ENCODE data around the gene RPL22L1. TPM values are rescaled to one million over a fixed set of nuclear protein-coding genes. Genes with fewer than 3 reads are reported as not detected.
"Not testable (repeated sequence)": the region's sequence is repeated elsewhere in the genome, so short reads cannot be mapped to it uniquely, and the experiment has no call there.

RPL22L1 gene
- total RNA-seq, result 32.0 TPM

GRCh38 chr3:170869645-170870593, at the start of gene RPL22L1:
TSS of gene RPL22L1 (minus strand) at chr3:170870195. CDS start at chr3:170870167, 28 bp downstream.
- peak; percentile 98 for DNase-seq

- DNase-seq, result no peak
Observed at GRCh38 chr3:170918715-170919114, 48.7 kb upstream of the RPL22L1 start.

- DNase-seq, result no peak
Observed at GRCh38 chr3:170914690-170915089, 44.7 kb upstream of the RPL22L1 start.

- DNase-seq, result no peak
Observed at GRCh38 chr3:170914212-170914611, 44.2 kb upstream of the RPL22L1 start.

GRCh38 chr3:170911051-170911450, 41.1 kb upstream of the RPL22L1 start:
- DNase-seq, result no peak

GRCh38 chr3:170910542-170910941, 40.5 kb upstream of the RPL22L1 start:
- no peak for DNase-seq

GRCh38 chr3:170909129-170909903, 39.3 kb upstream of the RPL22L1 start:
- peak; percentile 3 for DNase-seq

- DNase-seq, result peak; percentile 96
Observed at GRCh38 chr3:170908235-170909116, 38.5 kb upstream of the RPL22L1 start, which contains the start of gene EIF5A2. TSS of gene EIF5A2 (minus strand) at chr3:170908637. CDS start at chr3:170907806, 831 bp downstream.

- DNase-seq, result peak; percentile 31
Observed at GRCh38 chr3:170907637-170908234, 37.7 kb upstream of the RPL22L1 start.

- no peak for DNase-seq
Observed at GRCh38 chr3:170905862-170906261, 35.9 kb upstream of the RPL22L1 start.

GRCh38 chr3:170903123-170903522, 33.1 kb upstream of the RPL22L1 start:
- DNase-seq, result no peak

- DNase-seq, result no peak
Observed at GRCh38 chr3:170899455-170899854, 29.5 kb upstream of the RPL22L1 start.

GRCh38 chr3:170897978-170898377, 28.0 kb upstream of the RPL22L1 start:
- DNase-seq, result no peak

- DNase-seq, result not testable (repeated sequence)
Observed at GRCh38 chr3:170897199-170897598, 27.2 kb upstream of the RPL22L1 start.

GRCh38 chr3:170896781-170897180, 26.8 kb upstream of the RPL22L1 start:
- no peak for DNase-seq

- DNase-seq, result not testable (repeated sequence)
Observed at GRCh38 chr3:170896333-170896732, 26.3 kb upstream of the RPL22L1 start.

- DNase-seq, result no peak
Observed at GRCh38 chr3:170893895-170894294, 23.9 kb upstream of the RPL22L1 start.

- DNase-seq, result peak; percentile 68
Observed at GRCh38 chr3:170889630-170890029, 19.6 kb upstream of the RPL22L1 start.

GRCh38 chr3:170889132-170889531, 19.1 kb upstream of the RPL22L1 start:
- DNase-seq, result peak; percentile 56

GRCh38 chr3:170884109-170884930, 14.3 kb upstream of the RPL22L1 start:
- not testable (repeated sequence) for DNase-seq

Data from tongue (tissue), 2 donors.